Measurements from ENCODE around the gene EGFL6. TPM values are rescaled to one million over a fixed set of nuclear protein-coding genes. Genes with fewer than 3 reads are reported as not detected.

EGFL6 gene
- total RNA-seq, 1 experiment from 2014 or later, result not detected

DNA sequence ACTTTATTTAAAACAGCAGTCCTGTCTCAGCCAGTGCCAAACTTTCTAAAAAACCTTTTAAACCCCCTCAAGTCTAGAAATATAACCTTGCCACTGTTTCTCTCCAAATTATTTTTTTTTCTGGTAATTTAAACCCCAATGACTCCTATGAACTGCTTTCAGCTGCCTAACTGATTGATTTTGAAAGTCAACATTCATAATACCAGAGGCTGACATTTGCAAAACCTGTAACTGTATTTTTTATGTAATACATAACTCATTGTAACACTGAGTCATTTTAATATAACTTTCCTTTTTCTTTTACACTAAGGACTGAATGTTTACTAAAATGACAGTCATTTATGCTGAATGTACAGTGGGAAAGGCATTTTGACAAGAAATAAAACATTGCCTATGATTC, 19.1 kb upstream of the EGFL6 start:
- no peaks in the 10 kb centered on the region for H3K4me1 ChIP-seq (ENCODE audit: insufficient read depth, low read length)
- H3K79me2 ChIP-seq (ENCODE audit: low read length), result no peaks in the 10 kb centered on the region
- peaks cover 31% of the 10 kb centered on the region for H3K27me3 ChIP-seq (ENCODE audit: low read length)
- no peaks in the 10 kb centered on the region for H3K9me2 ChIP-seq (replicated peaks; ENCODE audit: low read length)
- ChIA-PET CTCF (no interaction called here), POLR2A (ENCODE audit: unreplicated experiment) (no interaction called here)
- intact Hi-C loops (cut with micrococcal nuclease), result no loop called here
- BruUV-seq (replicated peaks), result no TSS peak
- no peak overlapping the region for H3K27ac ChIP-seq (ENCODE audit: low read length)
- no peaks in the 10 kb centered on the region for H3K36me3 ChIP-seq (ENCODE audit: low read depth, low read length)
- no peaks in the 10 kb centered on the region for H3F3A ChIP-seq (ENCODE audit: low read length, unreplicated experiment)
- no peak overlapping the region for H3K4me2 ChIP-seq (ENCODE audit: low read length)
- ATAC-seq (no peak), DNase-seq (no peak)
- TF ChIP-seq, protein P1, sequence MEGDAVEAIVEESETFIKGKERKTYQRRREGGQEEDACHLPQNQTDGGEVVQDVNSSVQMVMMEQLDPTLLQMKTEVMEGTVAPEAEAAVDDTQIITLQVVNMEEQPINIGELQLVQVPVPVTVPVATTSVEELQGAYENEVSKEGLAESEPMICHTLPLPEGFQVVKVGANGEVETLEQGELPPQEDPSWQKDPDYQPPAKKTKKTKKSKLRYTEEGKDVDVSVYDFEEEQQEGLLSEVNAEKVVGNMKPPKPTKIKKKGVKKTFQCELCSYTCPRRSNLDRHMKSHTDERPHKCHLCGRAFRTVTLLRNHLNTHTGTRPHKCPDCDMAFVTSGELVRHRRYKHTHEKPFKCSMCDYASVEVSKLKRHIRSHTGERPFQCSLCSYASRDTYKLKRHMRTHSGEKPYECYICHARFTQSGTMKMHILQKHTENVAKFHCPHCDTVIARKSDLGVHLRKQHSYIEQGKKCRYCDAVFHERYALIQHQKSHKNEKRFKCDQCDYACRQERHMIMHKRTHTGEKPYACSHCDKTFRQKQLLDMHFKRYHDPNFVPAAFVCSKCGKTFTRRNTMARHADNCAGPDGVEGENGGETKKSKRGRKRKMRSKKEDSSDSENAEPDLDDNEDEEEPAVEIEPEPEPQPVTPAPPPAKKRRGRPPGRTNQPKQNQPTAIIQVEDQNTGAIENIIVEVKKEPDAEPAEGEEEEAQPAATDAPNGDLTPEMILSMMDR (conservative IDR thresholded peaks at IDR 0.05; ENCODE audit: low read depth, low read length), result no peak
- TF ChIP-seq EZH2phosphoT487 (IDR thresholded peaks at IDR 0.05; ENCODE audit: borderline replicate concordance, low read length) (no peak), EZH2 (IDR thresholded peaks at IDR 0.05; ENCODE audit: low read length, unreplicated experiment) (no peak)
- no peaks in the 10 kb centered on the region for H3K9me3 ChIP-seq (ENCODE audit: low read length)
- H3K9ac ChIP-seq (ENCODE audit: low read length), result no peak overlapping the region
- H4K20me1 ChIP-seq (ENCODE audit: low read length), result no peaks in the 10 kb centered on the region
- no peak overlapping the region for H3K4me3 ChIP-seq (ENCODE audit: low read length)
- H2AFZ ChIP-seq (ENCODE audit: low read length), result no peak overlapping the region

DNA sequence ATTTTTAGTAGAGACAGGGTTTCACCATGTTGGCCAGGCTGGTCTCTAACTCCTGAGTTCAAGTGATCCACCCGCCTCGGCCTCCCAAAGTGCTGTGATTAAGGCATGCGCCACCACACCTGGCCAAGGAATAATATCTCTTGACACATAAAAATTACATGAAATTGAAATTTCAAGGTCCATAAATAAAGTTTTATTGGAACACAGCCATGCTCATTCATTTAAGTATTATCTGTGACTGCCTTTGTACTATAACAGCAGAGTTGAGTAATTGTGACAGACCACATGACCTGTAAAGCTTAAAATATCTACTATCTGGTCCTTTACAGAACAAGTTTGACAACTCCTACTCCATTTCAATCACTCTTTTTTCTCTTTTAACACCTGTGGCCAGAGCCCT, 17.8 kb upstream of the EGFL6 start:
- TF ChIP-seq, protein P1 (conservative IDR thresholded peaks at IDR 0.05; ENCODE audit: low read depth, low read length), result no peak
- CTCF ChIA-PET, result no interaction called here
- DNase-seq (no peak), ATAC-seq (no peak)
- no TSS peak for BruUV-seq (replicated peaks)
- peaks cover 21% of the 10 kb centered on the region for H3K27me3 ChIP-seq (ENCODE audit: low read length)
- intact Hi-C loops (cut with micrococcal nuclease), result no loop called here
- H3K4me1 ChIP-seq (ENCODE audit: insufficient read depth, low read length), result no peaks in the 10 kb centered on the region
- H3K9ac ChIP-seq (ENCODE audit: low read length), result no peak overlapping the region
- H3K9me3 ChIP-seq (ENCODE audit: low read length), result no peaks in the 10 kb centered on the region
- H3K4me2 ChIP-seq (ENCODE audit: low read length), result no peak overlapping the region
- H3K79me2 ChIP-seq (ENCODE audit: low read length), result no peaks in the 10 kb centered on the region
- H2AFZ ChIP-seq (ENCODE audit: low read length), result no peak overlapping the region
- H3K4me3 ChIP-seq (ENCODE audit: low read length), result no peak overlapping the region
- H3K27ac ChIP-seq (ENCODE audit: low read length), result no peak overlapping the region
- no peaks in the 10 kb centered on the region for H3K9me2 ChIP-seq (replicated peaks; ENCODE audit: low read length)
- POLR2A ChIA-PET (ENCODE audit: unreplicated experiment), result no interaction called here
- no peaks in the 10 kb centered on the region for H3F3A ChIP-seq (ENCODE audit: low read length, unreplicated experiment)
- no peaks in the 10 kb centered on the region for H3K36me3 ChIP-seq (ENCODE audit: low read depth, low read length)
- no peaks in the 10 kb centered on the region for H4K20me1 ChIP-seq (ENCODE audit: low read length)

DNA sequence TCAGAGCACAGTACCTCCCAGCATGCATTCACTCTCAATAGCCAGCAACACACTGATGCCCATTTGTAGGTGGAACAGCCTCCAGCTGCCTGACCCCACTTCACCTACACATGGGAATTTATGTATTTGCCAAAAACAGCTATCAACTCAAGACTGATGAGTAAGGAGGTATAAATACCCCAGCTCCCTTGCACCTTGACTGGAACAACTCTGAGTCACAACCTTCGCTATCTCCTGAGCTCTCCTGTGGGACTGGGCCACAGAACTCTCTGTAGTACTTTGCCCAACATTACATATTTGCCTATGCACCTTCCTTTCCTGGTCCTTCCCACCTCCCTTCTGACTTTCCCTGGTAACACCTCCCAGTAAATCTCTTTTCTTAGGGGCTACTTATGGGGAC, 16.5 kb upstream of the EGFL6 start:
- intact Hi-C loops (cut with micrococcal nuclease), result no loop called here
- no peaks in the 10 kb centered on the region for H3K4me1 ChIP-seq (ENCODE audit: insufficient read depth, low read length)
- BruUV-seq (replicated peaks), result no TSS peak
- CTCF ChIA-PET, result interaction anchor here (0.7 kb wide), 1 partner anchor 1104 kb away, joined by 3 read pairs; no protein-coding TSS in a partner anchor
- no peak overlapping the region for H3K9ac ChIP-seq (ENCODE audit: low read length)
- H3K27me3 ChIP-seq (ENCODE audit: low read length), result peaks cover 8% of the 10 kb centered on the region; the same call in 1 of the 2 replicates
- no peak overlapping the region for H3K4me2 ChIP-seq (ENCODE audit: low read length)
- no peaks in the 10 kb centered on the region for H3F3A ChIP-seq (ENCODE audit: low read length, unreplicated experiment)
- TF ChIP-seq EZH2 (IDR thresholded peaks at IDR 0.05; ENCODE audit: low read length, unreplicated experiment) (no peak), EZH2phosphoT487 (IDR thresholded peaks at IDR 0.05; ENCODE audit: borderline replicate concordance, low read length) (no peak)
- TF ChIP-seq, protein P1 (conservative IDR thresholded peaks at IDR 0.05; ENCODE audit: low read depth, low read length), result no peak
- no peaks in the 10 kb centered on the region for H3K79me2 ChIP-seq (ENCODE audit: low read length)
- DNase-seq (no peak), ATAC-seq (no peak)
- H3K9me2 ChIP-seq (replicated peaks; ENCODE audit: low read length), result no peaks in the 10 kb centered on the region
- POLR2A ChIA-PET (ENCODE audit: unreplicated experiment), result no interaction called here
- no peaks in the 10 kb centered on the region for H4K20me1 ChIP-seq (ENCODE audit: low read length)
- H3K36me3 ChIP-seq (ENCODE audit: low read depth, low read length), result no peaks in the 10 kb centered on the region
- no peak overlapping the region for H3K4me3 ChIP-seq (ENCODE audit: low read length)
- no peaks in the 10 kb centered on the region for H3K9me3 ChIP-seq (ENCODE audit: low read length)
- no peak overlapping the region for H2AFZ ChIP-seq (ENCODE audit: low read length)
- H3K27ac ChIP-seq (ENCODE audit: low read length), result no peak overlapping the region

All from PC-3 (cell line).